IMR-90 (cell line): ENCODE results near the gene TMEM9. TPM values are rescaled to one million over a fixed set of nuclear protein-coding genes. Genes with fewer than 3 reads are reported as not detected.

Experiments
- ATAC-seq: fragments of 200-7000 bp; cut with Tn5 transposase; 2 replicates; pipeline ENCODE4 v1.9.1; 2020; ENCODE audit warnings: low read depth, mild to moderate bottlenecking, moderate library complexity
- BruUV-seq: library from RNA; stranded (reverse); fragments of 400-500 nt; replicated peaks from 2 replicates; lab custom pipeline; 2021; lab: Mats Ljungman, UMichigan
- CTCF ChIA-PET: fragments of 300-600 bp; formaldehyde crosslinking; extraction: SDS; loops from one replicate; lab custom pipeline; 2021; ENCODE audit warnings: antibody characterized with exemption; lab: Yijun Ruan, JAX
- POLR2A ChIA-PET: fragments of 300-600 bp; sonication (Branson Sonifier 250); formaldehyde crosslinking; loops from one replicate; lab custom pipeline; 2022; ENCODE audit warnings: antibody characterized with exemption; ENCODE audit not compliant: unreplicated experiment; lab: Charles Lee
- DNase-seq: peaks from one replicate; pipeline ENCODE4 v3.0.0; 2013
- H2AFZ ChIP-seq: replicated peaks from 2 replicates; pipeline ENCODE3; 2013; ENCODE audit warnings: low read length, mild to moderate bottlenecking; ENCODE audit not compliant: poor library complexity
- H2AK5ac ChIP-seq: 2 replicates; pipeline ENCODE4 v1.6.1; 2013; ENCODE audit warnings: low read depth, low read length, inconsistent platforms
- H2AK9ac ChIP-seq: replicated peaks from 2 replicates; pipeline ENCODE3; 2013; ENCODE audit warnings: mild to moderate bottlenecking, low read depth, low read length, moderate library complexity; ENCODE audit not compliant: poor library complexity
- H2BK120ac ChIP-seq: 2 replicates; pipeline ENCODE4 v1.6.1; 2013; ENCODE audit warnings: low read depth, low read length, inconsistent platforms
- H2BK15ac ChIP-seq: 3 replicates; pipeline ENCODE4 v1.6.1; 2013; ENCODE audit warnings: low read depth, low read length, inconsistent platforms
- H2BK20ac ChIP-seq: 2 replicates; pipeline ENCODE4 v1.6.1; 2013; ENCODE audit warnings: low read depth, mild to moderate bottlenecking, inconsistent platforms, low read length, moderate library complexity
- H2BK5ac ChIP-seq: 2 replicates; pipeline ENCODE4 v1.6.1; 2013; ENCODE audit warnings: mild to moderate bottlenecking, low read depth, low read length, inconsistent platforms; ENCODE audit not compliant: poor library complexity, severe bottlenecking
- H3K14ac ChIP-seq: replicated peaks from 2 replicates; pipeline ENCODE4 v1.6.1; 2013; ENCODE audit warnings: low read depth, low read length, inconsistent platforms
- H3K18ac ChIP-seq: 2 replicates; pipeline ENCODE4 v1.6.1; 2013; ENCODE audit warnings: low read depth, low read length, control low read depth
- H3K23ac ChIP-seq: 2 replicates; pipeline ENCODE4 v1.6.1; 2013; ENCODE audit warnings: low read depth, low read length, inconsistent platforms
- H3K27ac ChIP-seq: 2 replicates; pipeline ENCODE4 v1.5.1; 2013; ENCODE audit warnings: mild to moderate bottlenecking, control low read depth, low read length; ENCODE audit not compliant: insufficient read depth
- H3K27me3 ChIP-seq: 2 replicates; pipeline ENCODE4 v1.6.1; 2013; ENCODE audit warnings: low read length; ENCODE audit not compliant: control insufficient read depth, insufficient read depth
- H3K36me3 ChIP-seq: 2 replicates; pipeline ENCODE4 v1.6.1; 2013; ENCODE audit warnings: low read length, mixed read lengths; ENCODE audit not compliant: control insufficient read depth, insufficient read depth
- H3K4ac ChIP-seq: 2 replicates; pipeline ENCODE4 v1.6.1; 2013; ENCODE audit warnings: low read depth, low read length, inconsistent platforms
- H3K4me1 ChIP-seq: 2 replicates; pipeline ENCODE4 v1.6.1; 2013; ENCODE audit warnings: low read length, mixed read lengths; ENCODE audit not compliant: control insufficient read depth, insufficient read depth
- H3K4me2 ChIP-seq: 2 replicates; pipeline ENCODE4 v1.6.1; 2013; ENCODE audit warnings: low read depth, mild to moderate bottlenecking, control low read depth, low read length, moderate library complexity
- H3K4me3 ChIP-seq: 2 replicates; pipeline ENCODE4 v1.5.1; 2013; ENCODE audit warnings: low read depth, mild to moderate bottlenecking, control low read depth, low read length, moderate library complexity; ENCODE audit not compliant: insufficient read depth
- H3K56ac ChIP-seq: 2 replicates; pipeline ENCODE4 v1.6.1; 2013; ENCODE audit warnings: low read length, inconsistent platforms; ENCODE audit not compliant: insufficient read depth; ENCODE audit errors: extremely low read depth
- H3K79me1 ChIP-seq, 2 experiments: 2 replicates each; pipeline ENCODE4 v1.6.1; 2013; ENCODE audit warnings: low read length in 2 of 2, inconsistent platforms in 1 of 2, low read depth in 1 of 2
- H3K9ac ChIP-seq: 2 replicates; pipeline ENCODE4 v1.6.1; 2013; ENCODE audit warnings: low read depth, low read length, control low read depth
- H3K9me1 ChIP-seq: 2 replicates; pipeline ENCODE4 v1.6.1; 2013; ENCODE audit warnings: low read length, inconsistent platforms; ENCODE audit not compliant: insufficient read depth
- H3K9me3 ChIP-seq: 2 replicates; pipeline ENCODE4 v1.6.1; 2013; ENCODE audit warnings: low read length; ENCODE audit not compliant: control insufficient read depth, insufficient read depth
- H4K20me1 ChIP-seq: 2 replicates; pipeline ENCODE4 v1.6.1; 2013; ENCODE audit warnings: low read length, inconsistent platforms; ENCODE audit not compliant: insufficient read depth
- H4K5ac ChIP-seq: 2 replicates; pipeline ENCODE4 v1.6.1; 2013; ENCODE audit warnings: mild to moderate bottlenecking, low read depth, low read length, control low read depth
- H4K8ac ChIP-seq, 2 experiments: 2 replicates each; pipeline ENCODE4 v1.6.1; 2013; ENCODE audit warnings: low read depth in 2 of 2, low read length in 2 of 2, control low read depth in 1 of 2, inconsistent platforms in 1 of 2
- H4K91ac ChIP-seq: 2 replicates; pipeline ENCODE4 v1.6.1; 2013; ENCODE audit warnings: low read depth, low read length, inconsistent platforms; ENCODE audit not compliant: insufficient read depth
- CHD1 ChIP-seq: IDR thresholded peaks from 2 replicates; pipeline ENCODE4 v1.6.1; 2012; ENCODE audit warnings: low read depth, low read length, improper control_type of control experiment
- CTCF ChIP-seq: conservative IDR thresholded peaks from 2 replicates; pipeline ENCODE4 v1.5.1; 2012; ENCODE audit warnings: mild to moderate bottlenecking, low read depth, low read length, improper control_type of control experiment
- MAFK ChIP-seq: IDR thresholded peaks from 2 replicates; pipeline ENCODE4 v1.6.1; 2012; ENCODE audit warnings: low read depth, low read length, improper control_type of control experiment
- MAZ ChIP-seq: IDR thresholded peaks from 2 replicates; pipeline ENCODE4 v1.6.1; 2012; ENCODE audit warnings: low read depth, mild to moderate bottlenecking, low read length, improper control_type of control experiment, moderate library complexity, borderline replicate concordance
- MXI1 ChIP-seq: IDR thresholded peaks from 2 replicates; pipeline ENCODE4 v1.6.1; 2012; ENCODE audit warnings: low read depth, mild to moderate bottlenecking, low read length, moderate library complexity, borderline replicate concordance
- NFE2L2 ChIP-seq: fragments of 150-350 bp; IDR thresholded peaks from 2 replicates; pipeline ENCODE4 v1.6.1; 2016; ENCODE audit warnings: low read depth, mild to moderate bottlenecking, low read length
- RAD21 ChIP-seq: IDR thresholded peaks from 2 replicates; pipeline ENCODE4 v1.6.1; 2012; ENCODE audit warnings: low read length, improper control_type of control experiment
- RFX5 ChIP-seq: IDR thresholded peaks from 2 replicates; pipeline ENCODE4 v1.8.0; 2012; ENCODE audit warnings: low read depth, mild to moderate bottlenecking, low read length, moderate library complexity
- SMC3 ChIP-seq: fragments of 150-350 bp; IDR thresholded peaks from 2 replicates; pipeline ENCODE4 v1.6.1; 2016; ENCODE audit warnings: low read depth, mild to moderate bottlenecking, antibody characterized with exemption, low read length, moderate library complexity
- WGBS, 2 experiments: methylation state at CpG; one replicate each; pipeline versions ENCODE4 v1.1.5 to v1.1.7; 2013; ENCODE audit warnings: missing lambda C conversion rate in 2 of 2; ENCODE audit not compliant: insufficient read length in 1 of 2; ENCODE audit errors: extremely low coverage in 2 of 2; 5-methylcytosine and 5-hydroxymethylcytosine counted together
- dilution Hi-C: fragments of 300-500 bp; cut with HindIII; formaldehyde crosslinking; loops from one replicate; pipeline ENCODE4 v1.14.3; 2018; ENCODE audit warnings: low sequenced_read_pairs; ENCODE audit not compliant: unreplicated experiment
- in situ Hi-C: fragments of 300-500 bp; cut with MboI; formaldehyde crosslinking; loops from 3 replicates; pipeline ENCODE4 v1.14.3; 2019; ENCODE audit warnings: low sequenced_read_pairs, inconsistent platforms, mixed read lengths
- intact Hi-C: fragments of 100-400 bp; cut with micrococcal nuclease; formaldehyde crosslinking; loops from 2 replicates; pipeline ENCODE4 v1.10.0; 2022
- polyA plus RNA-seq, 3 experiments: library from polyadenylated mRNA; depleted of rRNA; stranded (reverse); fragments of >200 nt; gene quantifications; 2 replicates each; pipeline ENCODE4 v1.2.3, GENCODE V29; 2012; ENCODE audit warnings: low replicate concordance in 1 of 3
- total RNA-seq: library from RNA; depleted of rRNA; stranded (reverse); fragments of >200 nt; gene quantifications from 2 replicates; pipeline ENCODE4 v1.2.3, GENCODE V29; 2012

The TMEM9 gene
- total and polyA plus RNA-seq, 2 of the 4 experiments (the other 2 are of a cell fraction): 76.7 to 107 TPM

DNA sequence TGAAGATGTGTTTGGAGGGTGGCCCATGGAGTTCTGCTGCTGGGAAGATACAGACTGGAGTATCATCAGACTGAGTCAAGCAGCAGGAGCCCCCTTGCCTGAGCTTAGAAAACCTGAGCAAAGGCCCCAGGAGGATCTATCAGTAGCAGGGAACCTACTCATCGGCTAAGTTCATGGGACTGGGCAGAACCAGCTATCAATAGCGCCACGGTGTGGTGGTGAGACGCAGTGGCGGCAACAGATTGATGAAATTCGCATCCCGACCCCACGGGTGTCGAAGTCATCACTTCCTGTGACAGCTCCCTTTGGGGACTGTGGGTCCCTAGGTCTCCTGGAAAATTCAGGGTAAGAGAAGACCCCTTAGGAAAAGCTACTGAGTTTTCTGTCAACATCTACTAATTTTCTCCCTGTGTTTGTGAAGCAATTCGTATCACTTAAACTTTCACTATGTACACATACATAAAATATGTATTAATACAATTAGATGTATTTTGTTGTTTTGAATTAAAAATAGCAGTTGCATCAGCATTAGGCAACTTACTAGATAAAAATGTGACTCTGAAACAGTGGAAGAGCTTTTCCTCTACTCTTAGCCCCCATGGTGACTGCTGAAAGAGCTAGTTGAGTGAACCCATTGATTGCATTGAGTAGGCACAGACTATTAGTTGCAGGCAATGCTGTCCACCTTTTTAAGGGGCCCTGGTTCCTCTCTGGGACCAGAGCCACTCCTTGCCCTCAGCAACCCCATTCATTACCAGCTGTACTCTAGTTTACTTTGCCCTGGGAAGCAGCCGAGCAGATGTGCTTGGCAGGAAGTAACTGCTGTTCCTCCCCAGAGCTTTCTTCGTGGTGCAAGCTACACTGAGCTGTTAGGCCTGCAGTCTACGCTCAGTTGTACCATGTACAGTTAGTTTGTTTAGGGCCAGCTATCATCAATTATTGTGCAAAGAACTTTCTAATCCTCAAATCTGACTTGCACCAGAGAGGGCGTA, 34.8 kb downstream of the TMEM9 start:
- no peak overlapping the region for H3K4me3 ChIP-seq
- H2BK15ac ChIP-seq: no peak overlapping the region
- peaks cover 2% of the 10 kb centered on the region; the same call in 1 of the 2 replicates for H3K4me1 ChIP-seq
- H3K18ac ChIP-seq: no peak overlapping the region
- H2AK5ac ChIP-seq: no peak overlapping the region
- CTCF ChIA-PET: interaction anchor here (1.0 to 2.0 kb wide), 2 partner anchors 9 to 497 kb away, joined by 3 to 4 read pairs; no protein-coding TSS in a partner anchor
- peaks cover 67% of the 10 kb centered on the region for H3K27me3 ChIP-seq
- H2BK5ac ChIP-seq: no peak overlapping the region
- H3K9ac ChIP-seq: no peak overlapping the region
- TF ChIP-seq RFX5 (no peak), RAD21 (peak; percentile 50), CTCF (peak; percentile 52), MXI1 (no peak), MAZ (no peak), MAFK (no peak), SMC3 (peak; percentile 32; the same call in 1 of the 2 replicates), NFE2L2 (no peak), CHD1 (no peak)
- POLR2A ChIA-PET: no interaction called here
- DNase-seq (peak; percentile 36), ATAC-seq (no peak)
- no TSS peak for BruUV-seq
- no peak overlapping the region for H3K14ac ChIP-seq
- no peaks in the 10 kb centered on the region for H4K20me1 ChIP-seq
- no peaks in the 10 kb centered on the region for H3K9me1 ChIP-seq
- no peaks in the 10 kb centered on the region for H3K79me1 ChIP-seq
- peak overlapping the region; percentile 15 for H2AFZ ChIP-seq
- no peaks in the 10 kb centered on the region for H3K36me3 ChIP-seq
- H2BK20ac ChIP-seq: no peak overlapping the region
- H3K23ac ChIP-seq: no peak overlapping the region
- no peak overlapping the region for H3K56ac ChIP-seq
- no peak overlapping the region for H3K4me2 ChIP-seq
- in situ Hi-C loops: no loop called here
- no peak overlapping the region for H2AK9ac ChIP-seq
- H3K9me3 ChIP-seq: no peaks in the 10 kb centered on the region
- H4K91ac ChIP-seq: no peak overlapping the region
- H2BK120ac ChIP-seq: no peak overlapping the region
- H4K5ac ChIP-seq: no peak overlapping the region
- no peak overlapping the region for H3K4ac ChIP-seq
- no peak overlapping the region for H3K27ac ChIP-seq
- intact Hi-C loops: no loop called here
- dilution Hi-C loops: no loop called here
- H4K8ac ChIP-seq: no peak overlapping the region
- 0% methylated on average over 2 of the region's 14 CpGs; no CpG with 5 or more reads in 1 of the 2 experiments for WGBS, 2 experiments
